ENCODE measurements around the gene SEMA5A.

GRCh38 chr5:9589049-9589835 lies 43.4 kb upstream of the SEMA5A start:
- no peak for TF ChIP-seq CTCF (IDR thresholded peaks at IDR 0.05)
- no peak for TF ChIP-seq POLR2AphosphoS5 (IDR thresholded peaks at IDR 0.05; ENCODE audit: low read depth, low read length)
- no peak for TF ChIP-seq TCF7L2 (IDR thresholded peaks at IDR 0.05; ENCODE audit: low read depth, low read length)
- TF ChIP-seq REST (IDR thresholded peaks at IDR 0.05; ENCODE audit: insufficient read depth in 1 of 2, low read depth in 2 of 2, low read length in 1 of 2), result no peak
- no peak for TF ChIP-seq SIN3A (IDR thresholded peaks at IDR 0.05; ENCODE audit: borderline replicate concordance, insufficient read depth, low read depth, low read length)
